GM12878 (cell line): ENCODE data around the gene IFI6. TPM values are rescaled to one million over a fixed set of nuclear protein-coding genes. Genes with fewer than 3 reads are reported as not detected.

Experiments used
- BRCA1 ChIP-seq: IDR thresholded peaks from 2 replicates; pipeline ENCODE4 v1.6.1; 2011; ENCODE audit warnings: low read depth, low read length, improper control_type of control experiment
- CHD1 ChIP-seq: IDR thresholded peaks from 2 replicates; pipeline ENCODE4 v1.6.1; 2012; ENCODE audit warnings: low read depth, low read length, improper control_type of control experiment
- E2F8 ChIP-seq: fragments of 450-650 bp; IDR thresholded peaks from 2 replicates; pipeline ENCODE4 v1.6.1; 2018; ENCODE audit warnings: mild to moderate bottlenecking, low read depth, moderate library complexity; ENCODE audit not compliant: partially characterized antibody
- EP300 ChIP-seq, 2 experiments: fragments of 150-350 bp in 1 of 2; IDR thresholded peaks; 2 replicates each; pipeline ENCODE4 v1.6.1; 2011 to 2012; ENCODE audit warnings: low read depth in 2 of 2, low read length in 2 of 2, borderline replicate concordance in 1 of 2, improper control_type of control experiment in 1 of 2, inconsistent platforms in 1 of 2; ENCODE audit not compliant: control insufficient read depth in 1 of 2
- EZH2 ChIP-seq: IDR thresholded peaks from 2 replicates; pipeline ENCODE4 v1.6.1; 2012; ENCODE audit warnings: low read depth, mild to moderate bottlenecking, control low read depth, inconsistent platforms, low read length, borderline replicate concordance; ENCODE audit not compliant: control insufficient read depth
- JUND ChIP-seq: IDR thresholded peaks from 2 replicates; pipeline ENCODE4 v1.6.1; 2012; ENCODE audit warnings: low read depth, mild to moderate bottlenecking, low read length, improper control_type of control experiment, moderate library complexity
- KDM1A ChIP-seq: fragments of 200-600 bp; sonication (generic); IDR thresholded peaks from 2 replicates; pipeline ENCODE4 v1.6.1; 2016; ENCODE audit warnings: borderline replicate concordance
- KLF5 ChIP-seq: fragments of 450-650 bp; IDR thresholded peaks from 2 replicates; pipeline ENCODE4 v1.6.1; 2014; ENCODE audit warnings: mild to moderate bottlenecking; ENCODE audit not compliant: partially characterized antibody
- MAX ChIP-seq: IDR thresholded peaks from 2 replicates; pipeline ENCODE4 v1.6.1; 2012; ENCODE audit warnings: low read depth, low read length, improper control_type of control experiment
- NFIC ChIP-seq: IDR thresholded peaks from 2 replicates; pipeline ENCODE4 v1.6.1; 2012; ENCODE audit warnings: low read depth, mild to moderate bottlenecking, inconsistent platforms, low read length, moderate library complexity
- RELA ChIP-seq: fragments of 450-650 bp; IDR thresholded peaks from 2 replicates; pipeline ENCODE4 v1.8.0; 2014; ENCODE audit warnings: borderline replicate concordance; ENCODE audit not compliant: partially characterized antibody
- SMAD1 ChIP-seq: fragments of 450-650 bp; IDR thresholded peaks from 2 replicates; pipeline ENCODE4 v1.6.1; 2018; ENCODE audit warnings: mild to moderate bottlenecking, low read depth; ENCODE audit not compliant: partially characterized antibody
- SMAD5 ChIP-seq: IDR thresholded peaks from 2 replicates; pipeline ENCODE4 v1.6.1; 2016; ENCODE audit warnings: antibody characterized with exemption, low read depth
- STAT1 ChIP-seq: fragments of 450-650 bp; conservative IDR thresholded peaks from 2 replicates; pipeline ENCODE4 v1.6.1; 2014; ENCODE audit warnings: antibody characterized with exemption, mild to moderate bottlenecking
- TCF7 ChIP-seq: IDR thresholded peaks from 2 replicates; pipeline ENCODE4 v1.6.1; 2014; ENCODE audit warnings: antibody characterized with exemption, borderline replicate concordance
- ZBTB4 ChIP-seq: fragments of 450-650 bp; formaldehyde crosslinking; IDR thresholded peaks from 2 replicates; pipeline ENCODE4 v1.4.0; 2022; ENCODE audit warnings: mild to moderate bottlenecking, moderate library complexity
- ZBTB40 ChIP-seq: fragments of 450-650 bp; IDR thresholded peaks from 2 replicates; pipeline ENCODE4 v1.6.1; 2016; ENCODE audit warnings: mild to moderate bottlenecking, moderate library complexity, borderline replicate concordance
- polyA plus RNA-seq, 11 experiments: library from polyadenylated mRNA; depleted of rRNA in 4 of 11; unstranded in 6 of 11; stranded (reverse) in 5 of 11; fragments of >200 nt; fragmentation: Nextera tagmentation in 4 of 11; fragmentation: Illumina TruSeq in 1 of 11; extraction: Ambion mirVana in 4 of 11; extraction: Trizol in 1 of 11; gene quantifications; 1 replicate in 1 of 11; 2 replicates in 10 of 11; pipeline versions ENCODE4 v1.2.1 to v1.2.3, GENCODE V29; 2011 to 2016; ENCODE audit warnings: inconsistent platforms in 2 of 11, missing spikeins in 2 of 11, low read depth in 1 of 11
- total RNA-seq, 4 experiments: library from RNA; depleted of rRNA in 3 of 4; stranded (reverse); fragments of >200 nt in 3 of 4; fragmentation: Illumina TruSeq in 1 of 4; extraction: Trizol in 1 of 4; gene quantifications; 2 replicates each; pipeline versions ENCODE4 v1.2.1 to v1.2.3, GENCODE V29; 2013 to 2021

The IFI6 gene
- total and polyA plus RNA-seq, 10 of the 15 experiments (the other 5 are each of a cell fraction or from before 2014, with no cell fraction given) = 5.6 to 123 (median 69.0) TPM

- TF ChIP-seq TCF7 (peak; percentile 50; the same call in 1 of the 2 replicates), ZBTB4 (CRISPR knock-in tag) (no peak), NFIC (no peak), CHD1 (no peak), KLF5 (no peak), EZH2 (no peak), ZBTB40 (peak; percentile 45; the same call in 1 of the 2 replicates), SMAD1 (peak; percentile 78), JUND (no peak), STAT1 (no peak; the same call in 1 of the 2 replicates), E2F8 (peak; percentile 34), MAX (no peak), SMAD5 (no peak), RELA (peak; percentile 33), EP300 (IDR thresholded peaks at IDR 0.05; ENCODE audit: borderline replicate concordance in 1 of 2, control insufficient read depth in 1 of 2, low read depth in 2 of 2, low read length in 2 of 2) (peak in 1 of 2 experiments; percentile 56; a peak in 2 of 4 replicates), BRCA1 (no peak), KDM1A (0 out of 2 replicates have a peak, but pooled peaks have one; percentile 52)
Observed at GRCh38 chr1:27632387-27633297, 39.4 kb downstream of the IFI6 start (continued).
